Pancreas (tissue), 10 donors: ENCODE results near the gene UBE2G2. TPM values are rescaled to one million over a fixed set of nuclear protein-coding genes. Genes with fewer than 3 reads are reported as not detected.

ENCODE experiments used
- ATAC-seq, 4 donors: fragments of 200-7000 bp; cut with Tn5 transposase; one replicate each; pipeline versions ENCODE4 v1.8.0 to v1.9.1; 2020; ENCODE audit warnings: mild to moderate bottlenecking in 4 of 4, moderate library complexity in 4 of 4
- DNase-seq, 6 donors: peaks; one replicate each; pipeline ENCODE4 v3.0.0-alpha.2; 2020
- FAIRE-seq: peaks from 2 replicates; lab custom pipeline; 2012; peaks lifted over from hg19 to GRCh38; lab: Jason Lieb, UNC
- H3K27ac ChIP-seq, 4 donors: fragments of 200-600 bp; sonication (generic); 1 replicate in 3 of 4; 2 replicates in 1 of 4; pipeline versions ENCODE4 v1.5.0 to v1.8.0; 2020
- H3K27me3 ChIP-seq, 4 donors: fragments of 200-600 bp; one replicate each; pipeline ENCODE4 v1.8.0; 2021
- H3K36me3 ChIP-seq, 3 donors: fragments of 200-600 bp; sonication (generic) in 1 of 3; one replicate each; pipeline versions ENCODE4 v1.5.0 to v1.8.0; 2020 to 2021
- H3K4me1 ChIP-seq, 3 donors: fragments of 200-600 bp; one replicate each; pipeline ENCODE4 v1.8.0; 2021
- H3K4me3 ChIP-seq, 4 donors: fragments of 200-600 bp; sonication (generic) in 2 of 4; one replicate each; pipeline versions ENCODE4 v1.5.0 to v1.8.0; 2020 to 2021
- H3K9me3 ChIP-seq, 4 donors: fragments of 200-600 bp; one replicate each; pipeline ENCODE4 v1.8.0; 2021
- CTCF ChIP-seq, 4 donors: fragments of 200-600 bp; sonication (generic) in 3 of 4; IDR thresholded peaks; one replicate each; pipeline versions ENCODE4 v1.5.0 to v1.8.0; 2021; ENCODE audit warnings: antibody characterized with exemption in 4 of 4
- WGBS, 2 donors: extraction: QIAGEN DNeasy Blood & Tissue Kit; methylation state at CpG; one replicate each; pipeline ENCODE4 v1.1.7; 2013; 5-methylcytosine and 5-hydroxymethylcytosine counted together
- intact Hi-C, 3 donors: fragments of 100-400 bp; cut with DNase I; formaldehyde crosslinking; loops; one replicate each; pipeline versions ENCODE4 v1.11.1 to v1.14.2; 2022
- polyA plus RNA-seq, 2 donors: library from polyadenylated mRNA; stranded (reverse); fragments of 200-250 nt; gene quantifications; one replicate each; pipeline ENCODE4 v1.2.3, GENCODE V29; 2013
- total RNA-seq, 6 donors: library from RNA; stranded (reverse); fragmentation: NEBNext Ultra II Directional in 4 of 6; extraction: Animal tissue kit (Norgen Biotek cat#: 25700) in 4 of 6; gene quantifications; one replicate each; pipeline versions ENCODE4 v1.2.1 to v1.2.4, GENCODE V29; 2021 to 2023
- donor health status: healthy with polysubstance abuse.
- donor health status: DM: no; HTN: no; CAD: no; lungs with moderate emphysema.
- donor health status: DM: no; HTN: no; CAD: no.
- donor health status: control.
- donor health status: control.
- donor health status: Bipolar disorder and iron deficiency.
- donor health status: DM: yes; HTN: yes; CAD: no.
- donor health status: DM: no; HTN: no; CAD: no.
- donor health status: DM: no; HTN: no; CAD: no.
- donor health status: DM: yes; HTN: yes; CAD: no.

The UBE2G2 gene
- total and polyA plus RNA-seq, 8 donors, result 30.5 to 53.2 (median 42.2) TPM

DNA sequence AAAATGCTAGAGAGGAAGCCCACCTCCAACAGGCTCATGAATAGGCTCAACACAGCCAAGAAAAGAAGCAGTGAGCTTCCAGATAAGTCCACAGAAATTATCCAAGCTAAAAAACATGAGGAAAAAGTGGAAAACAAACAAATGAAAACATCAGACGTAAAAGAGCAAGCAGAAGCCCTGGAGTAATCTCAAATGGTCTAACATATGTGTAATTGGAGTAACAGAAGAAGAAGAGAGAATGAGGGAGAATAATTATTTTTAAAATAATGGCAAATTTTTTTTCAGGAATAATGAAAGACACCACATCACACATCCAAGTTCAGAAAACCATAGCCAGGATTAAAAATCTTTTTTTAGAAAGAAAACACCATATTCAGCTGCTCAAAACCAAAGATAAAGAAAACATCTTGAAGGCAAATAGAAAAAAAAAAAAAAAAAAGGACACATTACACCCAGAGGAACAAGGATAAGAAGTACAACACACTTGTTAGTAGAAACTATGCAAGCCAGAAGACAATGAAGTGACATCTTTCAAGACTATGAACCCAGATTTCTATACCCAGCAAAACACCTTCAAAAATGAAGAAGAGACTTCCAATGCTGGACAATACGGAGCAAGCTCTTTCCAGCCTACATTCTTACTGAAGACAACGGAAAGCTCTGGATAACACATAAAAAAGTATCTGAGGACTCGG lies 26.9 kb upstream of the UBE2G2 start:
- FAIRE-seq (no peak), DNase-seq (no peak), ATAC-seq (no peak)
- no peaks in the 10 kb centered on the region for H3K9me3 ChIP-seq
- intact Hi-C loops, result no loop called here
- no peaks in the 10 kb centered on the region for H3K36me3 ChIP-seq
- TF ChIP-seq CTCF (IDR thresholded peaks at IDR 0.05), result no peak
- H3K4me1 ChIP-seq, result no peaks in the 10 kb centered on the region
- H3K27ac ChIP-seq, result no peak overlapping the region
- no peak overlapping the region for H3K4me3 ChIP-seq
- no peaks in the 10 kb centered on the region for H3K27me3 ChIP-seq
- 70 to 77% methylated on average over 4 of the region's 4 CpGs for WGBS, 2 donors

- 83 to 90% methylated on average over 1 of the region's 1 CpG for WGBS, 2 donors
- Histone ChIP-seq H3K27ac (no peak overlapping the region), H3K4me3 (no peak overlapping the region), H3K9me3 (no peaks in the 10 kb centered on the region), H3K27me3 (no peaks in the 10 kb centered on the region), H3K4me1 (no peaks in the 10 kb centered on the region), H3K36me3 (no peaks in the 10 kb centered on the region)
- intact Hi-C loops, result no loop called here
- DNase-seq (no peak), FAIRE-seq (no peak), ATAC-seq (no peak)
- no peak for TF ChIP-seq CTCF (IDR thresholded peaks at IDR 0.05)
Observed at GRCh38 chr21:44823179-44823660, 21.6 kb upstream of the UBE2G2 start.

GRCh38 chr21:44822484-44823178 lies 21.0 kb upstream of the UBE2G2 start:
- DNase-seq (no peak), ATAC-seq (no peak), FAIRE-seq (no peak)
- no peaks in the 10 kb centered on the region for H3K27me3 ChIP-seq
- intact Hi-C loops, result no loop called here
- no peaks in the 10 kb centered on the region for H3K36me3 ChIP-seq
- no peaks in the 10 kb centered on the region for H3K4me1 ChIP-seq
- no peak overlapping the region for H3K27ac ChIP-seq
- 65 to 67% methylated on average over 5 of the region's 5 CpGs for WGBS, 2 donors
- no peak for TF ChIP-seq CTCF (IDR thresholded peaks at IDR 0.05)
- H3K9me3 ChIP-seq, result no peaks in the 10 kb centered on the region
- no peak overlapping the region for H3K4me3 ChIP-seq

GRCh38 chr21:44820851-44821250 lies 19.2 kb upstream of the UBE2G2 start:
- Histone ChIP-seq H3K27ac (no peak overlapping the region), H3K4me1 (no peaks in the 10 kb centered on the region), H3K9me3 (no peaks in the 10 kb centered on the region), H3K4me3 (no peak overlapping the region), H3K27me3 (no peaks in the 10 kb centered on the region), H3K36me3 (no peaks in the 10 kb centered on the region)
- FAIRE-seq (no peak), DNase-seq (no peak), ATAC-seq (no peak)
- intact Hi-C loops, result no loop called here
- 73 to 77% methylated on average over 3 of the region's 3 CpGs for WGBS, 2 donors
- TF ChIP-seq CTCF (IDR thresholded peaks at IDR 0.05), result no peak
